Keratinocyte (primary cell): ENCODE results near the gene RHBDD1.

ENCODE experiments used
- EZH2 ChIP-seq: IDR thresholded peaks from one replicate; pipeline ENCODE4 v1.6.1; 2012; ENCODE audit warnings: inconsistent platforms, mild to moderate bottlenecking, low read length, moderate library complexity
- TF ChIP-seq, protein P1 (sequence below), 3 experiments: IDR thresholded peaks in 1 of 3; conservative IDR thresholded peaks in 1 of 3; optimal IDR thresholded peaks in 1 of 3; 2 replicates in 2 of 3; 3 replicates in 1 of 3; pipeline versions ENCODE3 to v1.5.1; 2011; ENCODE audit warnings: low read length in 3 of 3, mild to moderate bottlenecking in 3 of 3, moderate library complexity in 2 of 3, control low read depth in 1 of 3, inconsistent platforms in 1 of 3; ENCODE audit not compliant: insufficient read depth in 2 of 3; ENCODE audit errors: extremely low read depth in 1 of 3

DNA sequence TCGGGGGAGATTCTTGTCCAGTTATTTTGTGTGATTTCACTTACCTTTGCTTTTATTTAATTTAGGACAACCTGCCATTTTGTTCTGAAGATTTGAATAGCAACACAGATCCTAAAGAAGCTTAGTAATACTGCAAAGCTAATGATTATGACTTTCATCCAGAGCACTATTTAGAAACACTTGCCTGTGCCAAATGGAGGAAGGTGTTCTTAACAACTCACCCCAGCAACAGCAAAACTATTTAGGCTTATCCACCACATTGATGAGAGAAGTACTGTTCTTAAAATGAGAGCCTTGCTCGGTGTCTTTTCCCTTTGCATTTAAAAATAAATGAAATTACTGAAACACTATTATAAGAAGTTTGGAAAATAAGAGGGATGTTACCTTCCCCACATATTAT lies 59.7 kb downstream of the RHBDD1 start:
- TF ChIP-seq, protein P1, sequence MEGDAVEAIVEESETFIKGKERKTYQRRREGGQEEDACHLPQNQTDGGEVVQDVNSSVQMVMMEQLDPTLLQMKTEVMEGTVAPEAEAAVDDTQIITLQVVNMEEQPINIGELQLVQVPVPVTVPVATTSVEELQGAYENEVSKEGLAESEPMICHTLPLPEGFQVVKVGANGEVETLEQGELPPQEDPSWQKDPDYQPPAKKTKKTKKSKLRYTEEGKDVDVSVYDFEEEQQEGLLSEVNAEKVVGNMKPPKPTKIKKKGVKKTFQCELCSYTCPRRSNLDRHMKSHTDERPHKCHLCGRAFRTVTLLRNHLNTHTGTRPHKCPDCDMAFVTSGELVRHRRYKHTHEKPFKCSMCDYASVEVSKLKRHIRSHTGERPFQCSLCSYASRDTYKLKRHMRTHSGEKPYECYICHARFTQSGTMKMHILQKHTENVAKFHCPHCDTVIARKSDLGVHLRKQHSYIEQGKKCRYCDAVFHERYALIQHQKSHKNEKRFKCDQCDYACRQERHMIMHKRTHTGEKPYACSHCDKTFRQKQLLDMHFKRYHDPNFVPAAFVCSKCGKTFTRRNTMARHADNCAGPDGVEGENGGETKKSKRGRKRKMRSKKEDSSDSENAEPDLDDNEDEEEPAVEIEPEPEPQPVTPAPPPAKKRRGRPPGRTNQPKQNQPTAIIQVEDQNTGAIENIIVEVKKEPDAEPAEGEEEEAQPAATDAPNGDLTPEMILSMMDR (optimal IDR thresholded peaks at IDR 0.05 in 1 of 3, IDR thresholded peaks at IDR 0.05 in 1 of 3, conservative IDR thresholded peaks at IDR 0.05 in 1 of 3; ENCODE audit: extremely low read depth in 1 of 3, insufficient read depth in 2 of 3, low read length in 3 of 3) = no peak
- no peak for TF ChIP-seq EZH2
